H9 (cell line): ENCODE data around the gene SEMA7A. TPM values are rescaled to one million over a fixed set of nuclear protein-coding genes. Genes with fewer than 3 reads are reported as not detected.

Experiments
- DNase-seq: peaks from one replicate; pipeline ENCODE4 v3.0.0-alpha.2; 2017
- H2AFZ ChIP-seq: one replicate; pipeline ENCODE4 v1.6.1; 2013; ENCODE audit warnings: mild to moderate bottlenecking, low read length, control low read depth, moderate library complexity
- H2AK5ac ChIP-seq: 2 replicates; pipeline ENCODE4 v1.6.1; 2013; ENCODE audit warnings: low read length, control low read depth, mixed read lengths; ENCODE audit not compliant: insufficient read length
- H2BK120ac ChIP-seq: one replicate; pipeline ENCODE4 v1.6.1; 2013; ENCODE audit warnings: low read depth, mild to moderate bottlenecking, low read length, control low read depth, inconsistent platforms; ENCODE audit not compliant: poor library complexity, severe bottlenecking
- H2BK12ac ChIP-seq: 2 replicates; pipeline ENCODE4 v1.6.1; 2013; ENCODE audit warnings: low read length, control low read depth, mixed read lengths, low read depth; ENCODE audit not compliant: insufficient read length
- H2BK15ac ChIP-seq: 2 replicates; pipeline ENCODE4 v1.6.1; 2013; ENCODE audit warnings: low read depth, low read length, control low read depth
- H2BK20ac ChIP-seq: one replicate; pipeline ENCODE4 v1.6.1; 2013; ENCODE audit warnings: low read depth, mild to moderate bottlenecking, low read length, control low read depth, inconsistent platforms; ENCODE audit not compliant: poor library complexity, severe bottlenecking
- H2BK5ac ChIP-seq: 2 replicates; pipeline ENCODE4 v1.6.1; 2013; ENCODE audit warnings: low read length, control low read depth, mixed read lengths; ENCODE audit not compliant: insufficient read length
- H3K14ac ChIP-seq: 2 replicates; pipeline ENCODE4 v1.6.1; 2013; ENCODE audit warnings: low read length, control low read depth; ENCODE audit not compliant: insufficient read depth
- H3K18ac ChIP-seq: 2 replicates; pipeline ENCODE4 v1.6.1; 2013; ENCODE audit warnings: low read depth, mild to moderate bottlenecking, mixed read lengths, low read length, control low read depth; ENCODE audit not compliant: insufficient read length
- H3K23ac ChIP-seq: 2 replicates; pipeline ENCODE4 v1.6.1; 2013; ENCODE audit warnings: low read length, control low read depth, mixed read lengths, low read depth; ENCODE audit not compliant: insufficient read length
- H3K23me2 ChIP-seq: 2 replicates; pipeline ENCODE4 v1.6.1; 2013; ENCODE audit warnings: low read depth, mild to moderate bottlenecking, mixed read lengths, low read length, control low read depth; ENCODE audit not compliant: insufficient read length, poor library complexity, severe bottlenecking
- H3K27ac ChIP-seq: 2 replicates; pipeline ENCODE4 v1.5.1; 2013; ENCODE audit warnings: low read length, control low read depth, mixed read lengths, low read depth; ENCODE audit not compliant: insufficient read length
- H3K27me3 ChIP-seq: 2 replicates; pipeline ENCODE4 v1.6.1; 2013; ENCODE audit warnings: low read length, control low read depth, inconsistent platforms; ENCODE audit not compliant: insufficient read depth
- H3K4ac ChIP-seq: 2 replicates; pipeline ENCODE4 v1.6.1; 2013; ENCODE audit warnings: low read depth, mild to moderate bottlenecking, control low read depth, inconsistent platforms, low read length, moderate library complexity
- H3K4me1 ChIP-seq: 2 replicates; pipeline ENCODE4 v1.6.1; 2013; ENCODE audit warnings: low read length, control low read depth, inconsistent platforms; ENCODE audit not compliant: insufficient read depth
- H3K4me2 ChIP-seq: 2 replicates; pipeline ENCODE4 v1.6.1; 2013; ENCODE audit warnings: low read length, control low read depth, mixed read lengths; ENCODE audit not compliant: insufficient read length, insufficient read depth
- H3K56ac ChIP-seq: 2 replicates; pipeline ENCODE4 v1.6.1; 2013; ENCODE audit warnings: low read depth, mild to moderate bottlenecking, mixed read lengths, low read length, control low read depth; ENCODE audit not compliant: insufficient read length
- H3K79me1 ChIP-seq: 2 replicates; pipeline ENCODE4 v1.6.1; 2013; ENCODE audit warnings: low read depth, mild to moderate bottlenecking, moderate library complexity, low read length, control low read depth, inconsistent platforms; ENCODE audit not compliant: insufficient read depth, poor library complexity, severe bottlenecking
- H3K79me2 ChIP-seq: 2 replicates; pipeline ENCODE4 v1.6.1; 2013; ENCODE audit warnings: low read length, control low read depth, inconsistent platforms; ENCODE audit not compliant: insufficient read depth
- H3K9ac ChIP-seq: 2 replicates; pipeline ENCODE4 v1.6.1; 2013; ENCODE audit warnings: low read length, control low read depth, mixed read lengths; ENCODE audit not compliant: insufficient read length; ENCODE audit errors: extremely low read depth
- H3K9me3 ChIP-seq: one replicate; pipeline ENCODE4 v1.6.1; 2013; ENCODE audit warnings: low read depth, low read length, inconsistent platforms; ENCODE audit not compliant: control insufficient read depth
- H3T11ph ChIP-seq: one replicate; pipeline ENCODE4 v1.6.1; 2013; ENCODE audit warnings: mild to moderate bottlenecking, low read length, control low read depth, inconsistent platforms
- H4K20me1 ChIP-seq: one replicate; pipeline ENCODE4 v1.6.1; 2013; ENCODE audit not compliant: control insufficient read depth, insufficient read length, insufficient read depth
- H4K5ac ChIP-seq: 2 replicates; pipeline ENCODE4 v1.6.1; 2013; ENCODE audit warnings: low read depth, mild to moderate bottlenecking, mixed read lengths, low read length, control low read depth; ENCODE audit not compliant: insufficient read length
- H4K8ac ChIP-seq: replicated peaks from 2 replicates; pipeline ENCODE4 v1.6.1; 2013; ENCODE audit warnings: low read length, control low read depth, mixed read lengths, low read depth; ENCODE audit not compliant: insufficient read length
- H4K91ac ChIP-seq: 2 replicates; pipeline ENCODE4 v1.6.1; 2013; ENCODE audit warnings: low read depth, mild to moderate bottlenecking, moderate library complexity, mixed read lengths, low read length, control low read depth; ENCODE audit not compliant: insufficient read length
- H3K27ac Mint-ChIP-seq, 3 experiments: 2 replicates in 2 of 3; 3 replicates in 1 of 3; pipeline ENCODE4 v1.8.0; 2020 to 2021; ENCODE audit warnings: mixed read lengths in 3 of 3, mild to moderate bottlenecking in 1 of 3, moderate library complexity in 1 of 3
- H3K27me3 Mint-ChIP-seq: 2 replicates; pipeline ENCODE4 v1.8.0; 2021; ENCODE audit warnings: low read depth, mild to moderate bottlenecking, moderate library complexity, mixed read lengths
- H3K36me3 Mint-ChIP-seq, 3 experiments: 2 replicates in 2 of 3; 3 replicates in 1 of 3; pipeline ENCODE4 v1.8.0; 2020 to 2021; ENCODE audit warnings: low read depth in 3 of 3, mixed read lengths in 3 of 3; ENCODE audit not compliant: insufficient read depth in 1 of 3
- H3K4me1 Mint-ChIP-seq, 2 experiments: 2 replicates each; pipeline ENCODE4 v1.8.0; 2020; ENCODE audit warnings: mixed read lengths in 2 of 2
- H3K4me3 Mint-ChIP-seq, 2 experiments: 2 replicates in 1 of 2; 3 replicates in 1 of 2; pipeline ENCODE4 v1.8.0; 2020 to 2021; ENCODE audit warnings: mild to moderate bottlenecking in 2 of 2, mixed read lengths in 2 of 2, moderate library complexity in 1 of 2
- H3K9me3 Mint-ChIP-seq, 2 experiments: 2 replicates in 1 of 2; 3 replicates in 1 of 2; pipeline ENCODE4 v1.8.0; 2020; ENCODE audit warnings: mild to moderate bottlenecking in 2 of 2, mixed read lengths in 2 of 2, moderate library complexity in 1 of 2
- WGBS: extraction: QIAGEN DNeasy Blood & Tissue Kit; methylation state at CpG from one replicate; pipeline ENCODE4 v1.1.7; 2013; ENCODE audit warnings: missing lambda C conversion rate, low lambda C conversion rate, mixed read lengths; ENCODE audit not compliant: insufficient read length; ENCODE audit errors: extremely low coverage; 5-methylcytosine and 5-hydroxymethylcytosine counted together
- total RNA-seq: library from RNA; stranded (reverse); gene quantifications from 2 replicates; pipeline ENCODE4 v1.2.1, GENCODE V29; 2021
- TF ChIP-seq, protein P1 (sequence below): fragments of 200-600 bp; sonication (generic); conservative IDR thresholded peaks from 3 replicates; pipeline ENCODE4 v1.8.0; 2021; ENCODE audit warnings: antibody characterized with exemption, mild to moderate bottlenecking

The SEMA7A gene
- total RNA-seq, 1 experiment from 2014 or later, result 5.7 TPM

DNA sequence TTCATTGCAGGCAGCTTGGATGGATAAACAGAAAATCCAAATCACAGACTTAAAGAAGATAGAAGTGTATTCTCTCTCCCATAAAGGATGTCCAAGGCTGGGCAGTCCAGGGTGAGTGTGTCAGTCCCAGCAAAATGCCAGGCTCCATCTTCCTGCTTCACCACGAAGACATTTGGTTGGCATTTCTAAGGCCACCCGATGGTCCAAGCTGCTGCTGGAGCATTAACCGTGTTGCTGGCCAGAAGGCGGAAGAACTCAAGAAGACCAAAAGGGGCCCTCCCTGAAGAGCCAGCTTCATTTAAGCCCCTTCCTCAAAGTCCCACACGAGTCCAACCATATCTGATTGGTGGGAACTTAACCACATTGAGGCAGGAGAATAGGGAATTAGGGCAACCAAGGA is 63.3 kb downstream of the SEMA7A start:
- H4K8ac ChIP-seq, result no peak overlapping the region
- Mint-ChIP-seq H3K4me1 (peaks cover 15 to 16% of the 10 kb centered on the region in 2 experiments), H3K36me3 (no peaks in the 10 kb centered on the region), H3K4me3 (no peak overlapping the region), H3K9me3 (no peaks in the 10 kb centered on the region), H3K27ac (no peak overlapping the region), H3K27me3 (peaks cover 42% of the 10 kb centered on the region)
- H4K20me1 ChIP-seq, result no peaks in the 10 kb centered on the region
- H2AK5ac ChIP-seq, result no peak overlapping the region
- H3K23me2 ChIP-seq, result peaks cover 18% of the 10 kb centered on the region
- H3K4me1 ChIP-seq, result no peaks in the 10 kb centered on the region; the same call in 1 of the 2 replicates
- no peaks in the 10 kb centered on the region; the same call in 1 of the 2 replicates for H3K27me3 ChIP-seq
- H2BK120ac ChIP-seq, result no peak overlapping the region
- H2BK15ac ChIP-seq, result no peak overlapping the region
- H2BK5ac ChIP-seq, result no peak overlapping the region
- no peak overlapping the region for H4K5ac ChIP-seq
- H3K79me1 ChIP-seq, result no peaks in the 10 kb centered on the region
- H3K9me3 ChIP-seq, result no peaks in the 10 kb centered on the region
- H3K27ac ChIP-seq, result no peak overlapping the region
- H3T11ph ChIP-seq, result no peak overlapping the region
- DNase-seq, result no peak
- WGBS, result no CpG with 5 or more reads among the region's 5 CpGs
- no peak overlapping the region for H3K4ac ChIP-seq
- no peak overlapping the region for H3K56ac ChIP-seq
- no peak overlapping the region for H3K18ac ChIP-seq
- no peak overlapping the region for H3K4me2 ChIP-seq
- TF ChIP-seq, protein P1, sequence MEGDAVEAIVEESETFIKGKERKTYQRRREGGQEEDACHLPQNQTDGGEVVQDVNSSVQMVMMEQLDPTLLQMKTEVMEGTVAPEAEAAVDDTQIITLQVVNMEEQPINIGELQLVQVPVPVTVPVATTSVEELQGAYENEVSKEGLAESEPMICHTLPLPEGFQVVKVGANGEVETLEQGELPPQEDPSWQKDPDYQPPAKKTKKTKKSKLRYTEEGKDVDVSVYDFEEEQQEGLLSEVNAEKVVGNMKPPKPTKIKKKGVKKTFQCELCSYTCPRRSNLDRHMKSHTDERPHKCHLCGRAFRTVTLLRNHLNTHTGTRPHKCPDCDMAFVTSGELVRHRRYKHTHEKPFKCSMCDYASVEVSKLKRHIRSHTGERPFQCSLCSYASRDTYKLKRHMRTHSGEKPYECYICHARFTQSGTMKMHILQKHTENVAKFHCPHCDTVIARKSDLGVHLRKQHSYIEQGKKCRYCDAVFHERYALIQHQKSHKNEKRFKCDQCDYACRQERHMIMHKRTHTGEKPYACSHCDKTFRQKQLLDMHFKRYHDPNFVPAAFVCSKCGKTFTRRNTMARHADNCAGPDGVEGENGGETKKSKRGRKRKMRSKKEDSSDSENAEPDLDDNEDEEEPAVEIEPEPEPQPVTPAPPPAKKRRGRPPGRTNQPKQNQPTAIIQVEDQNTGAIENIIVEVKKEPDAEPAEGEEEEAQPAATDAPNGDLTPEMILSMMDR, result no peak
- H4K91ac ChIP-seq, result no peak overlapping the region
- no peak overlapping the region for H2BK12ac ChIP-seq
- H2AFZ ChIP-seq, result no peak overlapping the region
- H3K9ac ChIP-seq, result no peak overlapping the region
- H2BK20ac ChIP-seq, result no peak overlapping the region
- H3K14ac ChIP-seq, result no peak overlapping the region
- H3K23ac ChIP-seq, result no peak overlapping the region
- H3K79me2 ChIP-seq, result no peaks in the 10 kb centered on the region
